DMS153 (cell line): Measurements from ENCODE around the gene POLR1C.
"Not testable (repeated sequence)": the region's sequence is repeated elsewhere in the genome, so short reads cannot be mapped to it uniquely, and the experiment has no call there.

Experiments used
- DNase-seq: peaks from one replicate; lab custom pipeline; 2025; lab: John Stamatoyannopoulos, UW

The POLR1C gene

DNA sequence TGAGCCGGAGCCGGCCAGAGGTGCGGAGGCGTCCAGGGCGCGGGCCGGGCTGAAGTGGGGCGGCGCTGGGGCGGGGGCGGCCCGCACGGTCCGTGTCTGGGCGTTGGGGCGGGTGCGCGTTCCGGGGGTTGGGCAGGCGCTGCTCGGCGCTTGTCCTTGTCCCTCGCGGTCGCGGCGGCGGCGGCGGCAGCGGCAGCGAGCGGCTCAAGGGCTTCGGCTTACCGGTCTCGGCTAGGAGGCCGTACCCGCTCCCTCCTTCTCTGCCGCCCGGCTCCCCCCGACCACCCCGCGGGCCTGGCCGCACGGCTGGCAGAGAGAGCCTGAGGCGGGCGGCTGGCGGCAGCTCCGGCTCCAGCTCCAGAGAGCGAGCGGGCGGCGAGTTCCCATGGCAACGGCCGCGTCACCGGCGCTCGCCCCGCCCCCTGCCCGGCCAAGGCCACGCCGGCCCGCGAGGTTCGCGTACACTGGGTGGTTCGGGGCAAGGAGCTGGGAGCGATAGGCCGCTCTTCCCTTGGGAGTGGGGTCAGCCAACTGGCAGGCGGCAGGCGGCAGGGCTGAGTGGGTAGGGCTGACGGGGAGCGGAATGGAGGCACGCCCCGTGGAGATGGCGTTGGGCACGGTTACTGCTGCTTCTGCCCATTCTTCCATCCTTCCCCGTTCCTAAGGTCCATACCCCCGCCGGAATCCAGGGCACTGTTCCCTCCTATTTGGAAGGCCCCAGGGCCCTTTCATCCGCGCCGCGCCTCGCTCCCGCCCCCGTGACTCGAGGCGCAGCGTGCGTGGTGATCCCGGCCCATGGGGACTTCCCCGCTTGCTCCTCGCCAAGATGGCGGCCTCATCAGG lies 6.7 kb upstream of the POLR1C start, which contains the start of gene LRRC73:
LRRC73 (minus strand) TSS at position 363 of the 843 bp plus-strand sequence. CDS start 561 bp downstream, outside the sequence.
- peak; percentile 78 for DNase-seq

GRCh38 chr6:43510827-43511163 lies 6.1 kb upstream of the POLR1C start:
- DNase-seq, result peak; percentile 59

- DNase-seq, result no peak
These were observed 5.0 kb upstream of the POLR1C start for GRCh38 chr6:43511824-43512415.

DNA sequence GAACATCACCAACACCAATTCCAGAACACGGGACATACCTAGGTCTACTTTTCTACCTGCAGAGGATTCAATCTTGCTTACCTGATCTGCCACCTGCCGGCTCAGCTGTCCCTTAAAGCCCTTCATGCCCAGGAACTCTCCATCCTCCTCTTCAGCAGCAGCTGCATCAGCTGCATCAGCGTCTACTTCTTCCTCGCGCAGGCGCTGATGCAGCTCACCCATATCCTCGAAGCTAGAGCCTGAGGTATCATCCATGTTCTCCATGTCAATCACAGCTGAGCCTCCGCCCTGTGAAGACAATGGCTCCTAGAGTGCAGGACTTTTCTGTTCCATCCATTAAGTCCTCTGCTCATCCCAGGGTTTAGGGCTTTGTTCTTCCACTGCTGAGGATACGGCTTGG lies 1.1 kb upstream of the POLR1C start:
- DNase-seq, result no peak

GRCh38 chr6:43516367-43516696 lies 557 bp upstream of the POLR1C start:
- no peak for DNase-seq

GRCh38 chr6:43517505-43518357 lies 842 bp downstream of the POLR1C start:
- no peak for DNase-seq

DNA sequence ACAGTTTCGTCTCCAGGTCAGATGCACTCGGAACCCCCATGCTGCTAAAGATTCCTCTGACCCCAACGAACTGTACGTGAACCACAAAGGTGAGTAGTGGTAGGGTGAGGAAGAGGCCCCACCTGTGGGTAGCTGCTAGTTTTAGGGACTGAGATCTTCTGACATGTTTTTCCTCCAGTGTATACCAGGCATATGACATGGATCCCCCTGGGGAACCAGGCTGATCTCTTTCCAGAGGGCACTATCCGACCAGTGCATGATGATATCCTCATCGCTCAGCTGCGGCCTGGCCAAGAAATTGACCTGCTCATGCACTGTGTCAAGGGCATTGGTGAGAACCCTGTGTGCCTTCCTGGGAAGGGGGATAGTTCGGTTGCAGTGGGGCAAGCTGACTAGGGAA lies 3.2 kb downstream of the POLR1C start:
- DNase-seq, result no peak

GRCh38 chr6:43521836-43522235 lies 4.9 kb downstream of the POLR1C start:
- DNase-seq, result no peak

GRCh38 chr6:43522547-43523261 lies 5.8 kb downstream of the POLR1C start:
- no peak for DNase-seq

GRCh38 chr6:43523284-43523683 lies 6.4 kb downstream of the POLR1C start:
- DNase-seq, result no peak

DNA sequence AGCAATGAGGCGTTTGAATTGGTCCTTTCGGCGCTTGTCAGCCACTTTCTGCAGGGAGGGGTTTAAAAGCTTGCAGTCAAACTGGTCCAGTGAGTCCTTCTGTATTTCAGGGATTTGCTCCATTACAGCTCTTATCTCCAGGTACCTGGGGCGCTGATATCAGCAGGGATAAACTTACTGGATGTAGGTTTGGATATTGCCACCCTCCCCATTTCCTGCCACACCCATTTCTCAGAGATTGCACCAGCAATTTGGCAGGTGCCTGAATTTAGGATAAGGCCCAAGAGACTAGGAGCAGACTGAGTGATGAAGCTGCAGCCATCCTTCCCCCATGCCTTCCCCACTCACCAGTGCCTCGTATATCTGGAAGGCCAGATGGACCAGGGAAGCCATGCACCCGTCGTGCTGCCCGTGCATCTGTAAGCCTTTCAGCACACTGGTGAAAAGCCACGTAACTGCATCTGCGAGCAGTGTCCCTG lies 7.6 kb downstream of the POLR1C start:
- DNase-seq, result no peak

DNA sequence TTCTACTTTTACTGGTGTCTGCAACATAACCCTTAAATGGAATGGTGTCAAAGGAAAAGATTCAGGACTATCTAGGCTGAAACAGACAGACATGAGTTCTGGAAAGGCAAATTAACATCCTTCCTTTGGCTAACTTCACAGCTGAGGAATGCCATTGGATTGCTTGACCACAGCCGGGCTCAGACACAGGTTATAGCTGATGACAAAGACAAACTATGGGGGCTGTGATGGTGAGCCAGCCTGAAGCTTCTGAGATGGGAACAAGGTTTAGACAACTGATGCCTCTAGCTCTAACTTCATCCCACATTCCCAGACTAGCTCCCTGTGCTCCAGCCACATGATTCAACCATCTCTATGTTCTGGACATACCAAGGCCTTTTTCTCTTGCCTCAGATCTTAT lies 15.3 kb downstream of the POLR1C start:
- no peak for DNase-seq

DNA sequence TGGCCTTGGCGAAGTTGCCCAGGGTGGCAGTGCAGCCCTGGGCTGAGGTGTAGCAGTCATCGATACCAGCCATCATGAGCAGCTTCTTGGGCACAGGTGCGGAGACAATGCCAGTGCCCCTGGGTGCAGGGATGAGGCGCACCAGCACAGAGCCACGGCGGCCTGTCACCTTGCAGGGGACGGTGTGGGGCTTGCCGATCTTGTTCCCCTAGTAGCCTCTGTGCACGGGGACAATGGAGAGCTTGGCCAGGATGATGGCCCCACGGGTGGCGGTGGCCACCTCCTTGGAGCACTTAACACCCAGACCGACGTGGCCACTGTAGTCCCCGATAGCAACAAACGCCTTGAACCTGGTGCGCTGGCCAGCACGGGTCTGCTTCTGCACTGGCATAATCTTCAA lies 22.1 kb downstream of the POLR1C start:
- not testable (repeated sequence) for DNase-seq

- DNase-seq, result not testable (repeated sequence)
These were observed 22.5 kb downstream of the POLR1C start for GRCh38 chr6:43539409-43539808.

GRCh38 chr6:43540507-43540906 lies 23.6 kb downstream of the POLR1C start:
- DNase-seq, result no peak

- DNase-seq, result no peak
These were observed 25.0 kb downstream of the POLR1C start for GRCh38 chr6:43541774-43542471.

- no peak for DNase-seq
These were observed 27.6 kb downstream of the POLR1C start for GRCh38 chr6:43544461-43544860.

DNA sequence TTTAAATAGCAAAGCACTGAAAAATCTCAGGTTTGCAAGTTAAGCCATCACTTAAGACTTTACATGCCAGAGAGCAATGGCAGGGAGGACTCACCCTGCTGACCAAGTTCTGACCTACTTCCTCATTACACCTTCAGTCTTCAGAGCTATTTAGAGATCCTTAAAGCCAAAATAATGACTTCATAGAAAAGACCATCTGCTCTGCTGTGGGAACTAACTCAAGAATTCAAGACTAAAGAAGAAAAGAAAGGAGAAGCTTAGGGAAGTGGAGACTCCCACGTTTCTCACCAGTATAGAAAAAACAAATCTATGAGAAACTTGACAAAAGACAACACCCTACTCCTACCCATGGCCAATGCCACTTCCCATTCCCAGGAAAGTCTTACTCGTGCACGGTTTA lies 30.3 kb downstream of the POLR1C start:
- no peak for DNase-seq

DNA sequence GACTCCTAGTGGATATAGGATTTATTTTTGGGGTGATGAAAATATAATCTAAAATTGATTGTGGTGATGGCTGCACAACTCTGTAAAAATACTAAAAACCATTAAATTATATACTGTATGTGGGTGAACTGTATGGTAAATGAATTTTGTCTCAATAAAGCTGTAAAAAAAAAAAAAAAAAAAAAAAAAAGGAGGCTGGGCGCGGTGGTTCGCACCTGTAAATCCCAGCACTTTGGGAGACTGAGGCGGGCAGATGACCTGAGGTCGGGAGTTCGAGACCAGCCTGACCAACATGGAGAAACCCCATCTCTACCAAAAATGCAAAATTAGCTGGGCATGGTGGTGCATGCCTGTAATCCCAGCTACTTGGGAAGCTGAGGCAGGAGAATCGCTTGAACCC lies 40.7 kb downstream of the POLR1C start:
- not testable (repeated sequence) for DNase-seq

- no peak for DNase-seq
These were observed 42.4 kb downstream of the POLR1C start for GRCh38 chr6:43559328-43559727.

- no peak for DNase-seq
These were observed 54.1 kb downstream of the POLR1C start for GRCh38 chr6:43570876-43571441.
